ENCODE results near the gene PLAAT4.

Gene PLAAT4

DNA sequence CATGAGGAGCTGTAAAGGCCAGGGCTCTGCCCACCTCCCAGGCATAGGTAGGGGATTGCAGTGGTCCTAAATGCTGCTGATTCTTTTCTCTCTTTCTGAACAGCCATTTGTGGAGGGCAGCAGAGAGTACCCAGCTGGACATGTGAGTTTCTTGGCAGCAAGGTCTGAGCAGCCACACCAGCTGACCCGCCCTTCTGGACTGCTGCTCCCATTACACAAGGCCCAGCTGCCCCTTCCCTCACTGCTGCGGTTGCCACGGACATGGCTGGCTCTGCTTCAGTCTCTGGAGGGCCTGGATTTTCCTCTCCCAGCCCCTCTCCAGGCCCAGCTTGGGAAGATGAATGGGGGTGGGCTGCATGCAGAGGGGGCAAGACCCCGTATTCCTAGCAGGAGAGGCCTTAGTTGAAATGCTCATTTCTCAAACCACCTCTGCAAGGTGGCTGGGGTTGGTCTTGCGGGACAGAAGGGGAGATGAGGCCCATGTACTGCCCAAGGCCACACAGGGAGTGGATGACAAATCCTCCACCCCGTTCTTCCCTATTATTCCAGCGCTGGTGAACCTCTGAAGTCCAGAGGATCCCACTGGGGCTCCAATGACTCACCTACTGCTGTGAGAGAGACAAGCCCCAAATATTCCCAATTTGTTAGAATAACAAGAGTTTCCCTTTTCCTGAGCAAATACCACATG lies 26.1 kb upstream of the PLAAT4 start:
- TF ChIP-seq CTCF (IDR thresholded peaks at IDR 0.05): no peak
- Histone ChIP-seq H3K4me3 (no peak overlapping the region), H3K27ac (no peak overlapping the region)
- DNase-seq (ENCODE audit: low spot score): no peak

- no peak for DNase-seq (ENCODE audit: low spot score)
- Histone ChIP-seq H3K4me3 (no peak overlapping the region), H3K27ac (no peak overlapping the region)
- no peak for TF ChIP-seq CTCF (IDR thresholded peaks at IDR 0.05)
Observed at GRCh38 chr11:63511048-63511748, 25.4 kb upstream of the PLAAT4 start.

- no peak overlapping the region for H3K27ac ChIP-seq
Observed at GRCh38 chr11:63512816-63513215, 23.8 kb upstream of the PLAAT4 start.

GRCh38 chr11:63516109-63516508 lies 20.5 kb upstream of the PLAAT4 start:
- Histone ChIP-seq H3K27ac (no peak overlapping the region), H3K4me3 (no peak overlapping the region)
- no peak for TF ChIP-seq CTCF (IDR thresholded peaks at IDR 0.05)
- no peak for DNase-seq (ENCODE audit: low spot score)

More at GRCh38 chr11:63512816-63513215, 23.8 kb upstream of the PLAAT4 start:
- TF ChIP-seq CTCF (IDR thresholded peaks at IDR 0.05): no peak
- no peak overlapping the region for H3K4me3 ChIP-seq
- DNase-seq (ENCODE audit: low spot score): no peak

- Histone ChIP-seq H3K4me3 (no peak overlapping the region), H3K27ac (no peak overlapping the region)
- no peak for DNase-seq (ENCODE audit: low spot score)
- TF ChIP-seq CTCF (IDR thresholded peaks at IDR 0.05): no peak
Observed at GRCh38 chr11:63517156-63517555, 19.5 kb upstream of the PLAAT4 start.

- no peak overlapping the region for H3K27ac ChIP-seq
Observed at GRCh38 chr11:63518548-63518947, 18.1 kb upstream of the PLAAT4 start.

More at GRCh38 chr11:63518548-63518947, 18.1 kb upstream of the PLAAT4 start:
- DNase-seq (ENCODE audit: low spot score): no peak
- TF ChIP-seq CTCF (IDR thresholded peaks at IDR 0.05): no peak
- H3K4me3 ChIP-seq: no peak overlapping the region

Measured in coronary artery (tissue), 2 donors.